K562 (cell line): Measurements from ENCODE around the gene ENO2. TPM values are rescaled to one million over a fixed set of nuclear protein-coding genes. Genes with fewer than 3 reads are reported as not detected.
A peak's percentile ranks its signal among the peaks of the same experiment; 100 is the strongest.

ENCODE experiments used
- ATAC-seq: fragments of 200-7000 bp; cut with Tn5 transposase; 3 replicates; pipeline ENCODE4 v1.9.1; 2020; ENCODE audit warnings: moderate library complexity
- BruUV-seq: library from RNA; stranded (reverse); fragments of 400-500 nt; replicated peaks from 2 replicates; lab custom pipeline; 2021; lab: Mats Ljungman, UMichigan
- CTCF ChIA-PET: fragments of 300-600 bp; formaldehyde crosslinking; extraction: SDS; loops from one replicate; lab custom pipeline; 2021; ENCODE audit warnings: low intra/inter-chr PET ratio; lab: Yijun Ruan, JAX
- POLR2A ChIA-PET: fragments of 300-600, 350-650 bp; sonication (Branson Sonifier 250); formaldehyde crosslinking; extraction: SDS; loops from one replicate; lab custom pipeline; 2021; ENCODE audit warnings: antibody characterized with exemption, inconsistent platforms; lab: Yijun Ruan, JAX
- DNase-seq, 4 experiments: peaks; one replicate each; pipeline versions ENCODE4 v3.0.0 to v3.0.0-alpha.2; 2011 to 2018; ENCODE audit warnings: low spot score in 3 of 4, mixed read lengths in 3 of 4; ENCODE audit errors: extremely low read depth in 1 of 4
- FAIRE-seq: peaks from 2 replicates; lab custom pipeline; 2011; peaks lifted over from hg19 to GRCh38; lab: Jason Lieb, UNC
- H2AFZ ChIP-seq: 2 replicates; pipeline ENCODE4 v1.6.0; 2011; ENCODE audit warnings: low read depth, low read length, control low read depth, inconsistent platforms
- H3K27ac ChIP-seq: fragments of 200-600 bp; 3 replicates; pipeline ENCODE4 v1.8.0; 2011; ENCODE audit warnings: low read depth, mild to moderate bottlenecking, control low read depth, inconsistent platforms, low read length, moderate library complexity, mixed read lengths; ENCODE audit errors: extremely low read depth
- H3K27me3 ChIP-seq, 2 experiments: fragments of 300-600 bp in 1 of 2; 2 replicates in 1 of 2; 3 replicates in 1 of 2; pipeline versions ENCODE4 v1.6.0 to v1.8.0; 2011; ENCODE audit warnings: inconsistent platforms in 2 of 2, low read length in 2 of 2, mild to moderate bottlenecking in 1 of 2, mixed read lengths in 1 of 2, moderate library complexity in 1 of 2; ENCODE audit not compliant: control insufficient read depth in 2 of 2, insufficient read depth in 2 of 2
- H3K36me3 ChIP-seq: fragments of 300-600 bp; 3 replicates; pipeline ENCODE4 v1.8.0; 2011; ENCODE audit warnings: mild to moderate bottlenecking, low read length, inconsistent platforms; ENCODE audit not compliant: control insufficient read depth, insufficient read depth
- H3K4me1 ChIP-seq, 2 experiments: fragments of 200-600 bp in 1 of 2; replicated peaks in 1 of 2; 2 replicates in 1 of 2; 3 replicates in 1 of 2; pipeline versions ENCODE4 v1.5.1 to v1.8.0; 2011; ENCODE audit warnings: inconsistent platforms in 2 of 2, low read length in 2 of 2, mild to moderate bottlenecking in 1 of 2, mixed read lengths in 1 of 2, moderate library complexity in 1 of 2; ENCODE audit not compliant: control insufficient read depth in 2 of 2, insufficient read depth in 2 of 2
- H3K4me2 ChIP-seq: 2 replicates; pipeline ENCODE4 v1.6.1; 2011; ENCODE audit warnings: low read length, control low read depth, inconsistent platforms, mixed read lengths; ENCODE audit not compliant: insufficient read depth
- H3K4me3 ChIP-seq: fragments of 200-600 bp; sonication (generic), shearing (Covaris generic); 2 replicates; pipeline ENCODE4 v1.5.1; 2016; ENCODE audit warnings: control low read depth, inconsistent platforms
- H3K79me2 ChIP-seq: fragments of 200-600 bp; 3 replicates; pipeline ENCODE4 v1.8.0; 2011; ENCODE audit warnings: low read length, inconsistent platforms; ENCODE audit not compliant: control insufficient read depth, insufficient read depth
- H3K9ac ChIP-seq, 2 experiments: 2 replicates each; pipeline versions ENCODE4 v1.6.0 to v1.6.1; 2011; ENCODE audit warnings: low read depth in 2 of 2, low read length in 2 of 2, control low read depth in 1 of 2, inconsistent platforms in 1 of 2, mild to moderate bottlenecking in 1 of 2, mixed read lengths in 1 of 2; ENCODE audit not compliant: insufficient read depth in 1 of 2
- H3K9me1 ChIP-seq: one replicate; pipeline ENCODE4 v1.6.0; 2011; ENCODE audit warnings: inconsistent platforms, mild to moderate bottlenecking, low read length, moderate library complexity; ENCODE audit not compliant: control insufficient read depth, insufficient read depth
- H3K9me3 ChIP-seq: replicated peaks from 2 replicates; pipeline ENCODE4 v1.5.1; 2011; ENCODE audit warnings: low read depth, low read length, inconsistent platforms; ENCODE audit not compliant: control insufficient read depth, insufficient read depth
- H4K20me1 ChIP-seq: replicated peaks from 2 replicates; pipeline ENCODE4 v1.6.1; 2011; ENCODE audit warnings: low read length, inconsistent platforms, mixed read lengths; ENCODE audit not compliant: control insufficient read depth, insufficient read depth
- ARID4B ChIP-seq: sonication (generic); formaldehyde crosslinking; IDR thresholded peaks from 2 replicates; pipeline ENCODE4 v1.8.0; 2022; ENCODE audit warnings: mild to moderate bottlenecking, missing genetic modification reagents
- DEAF1 ChIP-seq: fragments of 450-650 bp; formaldehyde crosslinking; IDR thresholded peaks from 2 replicates; pipeline ENCODE4 v1.4.0; 2020; ENCODE audit warnings: mild to moderate bottlenecking, moderate library complexity
- EZH2 ChIP-seq: IDR thresholded peaks from 2 replicates; pipeline ENCODE4 v1.6.1; 2012; ENCODE audit warnings: low read depth, mild to moderate bottlenecking, inconsistent platforms, low read length, borderline replicate concordance
- MBD1 ChIP-seq: fragments of 250-450 bp; sonication (Bioruptor Pico); IDR thresholded peaks from 2 replicates; pipeline ENCODE4 v1.8.0; 2022; ENCODE audit warnings: inconsistent platforms
- RBM25 ChIP-seq: fragments of 200-400 bp; formaldehyde crosslinking; IDR thresholded peaks from 2 replicates; pipeline ENCODE4 v1.6.1; 2018; ENCODE audit warnings: low read length, low read depth, moderate library complexity; ENCODE audit not compliant: severe bottlenecking
- ZNF121 ChIP-seq: sonication (generic); formaldehyde crosslinking; conservative IDR thresholded peaks from 2 replicates; pipeline ENCODE4 v1.8.0; 2022; ENCODE audit warnings: missing genetic modification reagents
- WGBS: fragments of 100-300 bp; shearing (Covaris generic); methylation state at CpG from one replicate; pipeline ENCODE4 v1.1.6; 2016; ENCODE audit warnings: low coverage, mixed read lengths; ENCODE audit not compliant: insufficient coverage; ENCODE audit errors: missing lambda C conversion rate; 5-methylcytosine and 5-hydroxymethylcytosine counted together
- in situ Hi-C: fragments of 300-500 bp; cut with MboI; formaldehyde crosslinking; loops from 4 replicates; pipeline ENCODE4 v1.15.0; 2018; ENCODE audit warnings: inconsistent platforms, mixed read lengths
- intact Hi-C: fragments of 100-400 bp; cut with micrococcal nuclease; formaldehyde crosslinking; loops from 2 replicates; pipeline ENCODE4 v1.14.2; 2022
- polyA plus RNA-seq, 8 experiments: library from polyadenylated mRNA; depleted of rRNA in 4 of 8; stranded (reverse) in 5 of 8; unstranded in 3 of 8; fragments of >200 nt; fragmentation: Nextera tagmentation in 2 of 8; fragmentation: Illumina TruSeq in 1 of 8; extraction: Ambion mirVana in 2 of 8; extraction: Trizol in 1 of 8; gene quantifications; 2 replicates each; pipeline versions ENCODE4 v1.2.1 to v1.2.3, GENCODE V29; 2011 to 2014; ENCODE audit warnings: inconsistent platforms in 1 of 8, missing spikeins in 1 of 8
- total RNA-seq, 7 experiments: library from RNA; depleted of rRNA in 6 of 7; stranded (reverse); fragments of >200 nt in 6 of 7; fragmentation: Illumina TruSeq in 2 of 7; extraction: Trizol in 2 of 7; gene quantifications; 2 replicates each; pipeline versions ENCODE4 v1.2.1 to v1.2.3, GENCODE V29; 2011 to 2021; ENCODE audit warnings: low replicate concordance in 1 of 7

Gene ENO2
- total and polyA plus RNA-seq, 9 of the 15 experiments (the other 6 are each of a cell fraction or from before 2014, with no cell fraction given) = 10.9 to 43.3 (median 21.0) TPM

- TF ChIP-seq MBD1 (CRISPR knock-in tag) = no peak
Measured at GRCh38 chr12:6909421-6910145, 4.8 kb upstream of the ENO2 start (continued).

GRCh38 chr12:6912164-6912935, 2.0 kb upstream of the ENO2 start:
- Histone ChIP-seq H3K4me3 (no peak overlapping the region), H2AFZ (no peak overlapping the region), H3K27ac (no peak overlapping the region), H3K9me3 (no peaks in the 10 kb centered on the region), H3K4me2 (no peak overlapping the region), H3K79me2 (peaks cover 19% of the 10 kb centered on the region), H3K36me3 (peaks cover 5% of the 10 kb centered on the region; the same call in 1 of the 3 replicates), H3K27me3 (no peaks in the 10 kb centered on the region), H3K9ac (no peak overlapping the region), H3K4me1 (peaks cover 12 to 40% of the 10 kb centered on the region in 2 experiments; a peak in 4 of 5 replicates), H4K20me1 (no peaks in the 10 kb centered on the region), H3K9me1 (peaks cover 6% of the 10 kb centered on the region)
- POLR2A ChIA-PET = interaction anchor here (0.6 to 2.2 kb wide), 7 partner anchors 13 to 49 kb away, joined by 3 to 14 read pairs (median 3); partner anchors contain the start of genes C12orf57 and RNU7-1
- DNase-seq = no peak
- no peak for ATAC-seq
- CTCF ChIA-PET = no interaction called here
- WGBS = 64% methylated on average over 14 of the region's 15 CpGs
- no peak for FAIRE-seq
- in situ Hi-C loops (no loop called here), intact Hi-C loops (no loop called here)
- no TSS peak for BruUV-seq
- peak; percentile 69 for TF ChIP-seq ZNF121 (CRISPR knock-in tag)
- TF ChIP-seq ARID4B (CRISPR knock-in tag) = no peak
- no peak for TF ChIP-seq DEAF1 (CRISPR knock-in tag)
- TF ChIP-seq EZH2 = no peak
- TF ChIP-seq RBM25 = peak; percentile 29
